CD14-positive monocyte (primary cell): ENCODE data around the gene LHX3. TPM values are rescaled to one million over a fixed set of nuclear protein-coding genes. Genes with fewer than 3 reads are reported as not detected.
A peak's percentile ranks its signal among the peaks of the same experiment; 100 is the strongest.

Experiments
- DNase-seq, 3 donors: peaks; one replicate each; pipeline ENCODE4 v3.0.0-alpha.2; 2011 to 2022
- H2AFZ ChIP-seq: 2 replicates; pipeline ENCODE4 v1.6.0; 2012; ENCODE audit warnings: mild to moderate bottlenecking, low read depth, low read length, inconsistent platforms; ENCODE audit not compliant: insufficient read depth, poor library complexity, severe bottlenecking
- H3K27ac ChIP-seq, 2 donors: 1 replicate in 1 of 2; 2 replicates in 1 of 2; pipeline ENCODE4 v1.5.1; 2012 to 2013; ENCODE audit warnings: low read length in 2 of 2, control low read depth in 1 of 2, inconsistent platforms in 1 of 2, low read depth in 1 of 2, mild to moderate bottlenecking in 1 of 2
- H3K27me3 ChIP-seq, 2 donors: one replicate each; pipeline versions ENCODE4 v1.6.0 to v1.6.1; 2011 to 2013; ENCODE audit warnings: low read length in 2 of 2; ENCODE audit not compliant: control insufficient read depth in 2 of 2, insufficient read depth in 2 of 2
- H3K36me3 ChIP-seq, 2 donors: replicated peaks in 1 of 2; 1 replicate in 1 of 2; 2 replicates in 1 of 2; pipeline versions ENCODE4 v1.5.1 to v1.6.1; 2012 to 2013; ENCODE audit warnings: low read length in 2 of 2, control low read depth in 1 of 2, inconsistent platforms in 1 of 2, mild to moderate bottlenecking in 1 of 2; ENCODE audit not compliant: insufficient read depth in 2 of 2, control insufficient read depth in 1 of 2
- H3K4me1 ChIP-seq, 2 donors: 1 replicate in 1 of 2; 2 replicates in 1 of 2; pipeline versions ENCODE4 v1.5.1 to v1.6.1; 2012 to 2013; ENCODE audit warnings: low read length in 2 of 2, control low read depth in 1 of 2, inconsistent platforms in 1 of 2, mild to moderate bottlenecking in 1 of 2, moderate library complexity in 1 of 2; ENCODE audit not compliant: insufficient read depth in 2 of 2, control insufficient read depth in 1 of 2
- H3K4me2 ChIP-seq: replicated peaks from 2 replicates; pipeline ENCODE3; 2012; ENCODE audit warnings: low read length, moderate library complexity, mild to moderate bottlenecking; ENCODE audit not compliant: poor library complexity, severe bottlenecking; ENCODE audit errors: extremely low read depth
- H3K4me3 ChIP-seq, 3 experiments: fragments of 200-600 bp in 1 of 3; sonication (generic) in 1 of 3; replicated peaks in 1 of 3; 1 replicate in 2 of 3; 2 replicates in 1 of 3; pipeline ENCODE4 v1.5.1; 2011 to 2013; ENCODE audit warnings: low read length in 3 of 3, mild to moderate bottlenecking in 3 of 3, control low read depth in 2 of 3, low read depth in 2 of 3, inconsistent platforms in 1 of 3, moderate library complexity in 1 of 3
- H3K79me2 ChIP-seq: 2 replicates; pipeline ENCODE4 v1.6.0; 2012; ENCODE audit warnings: mild to moderate bottlenecking, control low read depth, inconsistent platforms, low read length, moderate library complexity; ENCODE audit not compliant: insufficient read depth
- H3K9ac ChIP-seq: 2 replicates; pipeline ENCODE4 v1.6.0; 2017; ENCODE audit warnings: low read length, mild to moderate bottlenecking; ENCODE audit not compliant: insufficient read depth, poor library complexity, severe bottlenecking
- H3K9me3 ChIP-seq, 2 donors: replicated peaks in 1 of 2; 1 replicate in 1 of 2; 2 replicates in 1 of 2; pipeline versions ENCODE4 v1.5.1 to v1.6.1; 2012 to 2013; ENCODE audit warnings: low read length in 2 of 2, control low read depth in 1 of 2; ENCODE audit not compliant: control insufficient read depth in 1 of 2, insufficient read depth in 1 of 2
- H4K20me1 ChIP-seq: 2 replicates; pipeline ENCODE4 v1.6.0; 2012; ENCODE audit warnings: mild to moderate bottlenecking, low read length, control low read depth, moderate library complexity; ENCODE audit not compliant: insufficient read depth
- H3K27ac Mint-ChIP-seq, 7 donors: one replicate each; pipeline ENCODE4 v1.8.0; 2020; ENCODE audit warnings: mild to moderate bottlenecking in 7 of 7, mixed read lengths in 7 of 7, moderate library complexity in 6 of 7, inconsistent platforms in 2 of 7
- H3K27me3 Mint-ChIP-seq, 3 donors: one replicate each; pipeline ENCODE4 v1.8.0; 2021 to 2022; ENCODE audit warnings: low read depth in 3 of 3, mild to moderate bottlenecking in 3 of 3, mixed read lengths in 3 of 3, moderate library complexity in 3 of 3, inconsistent platforms in 1 of 3
- H3K36me3 Mint-ChIP-seq, 2 donors: one replicate each; pipeline ENCODE4 v1.8.0; 2020; ENCODE audit warnings: mixed read lengths in 2 of 2, inconsistent platforms in 1 of 2, mild to moderate bottlenecking in 1 of 2
- H3K4me1 Mint-ChIP-seq: one replicate; pipeline ENCODE4 v1.8.0; 2020; ENCODE audit warnings: mild to moderate bottlenecking, mixed read lengths
- H3K4me3 Mint-ChIP-seq, 2 donors: one replicate each; pipeline ENCODE4 v1.8.0; 2020; ENCODE audit warnings: mild to moderate bottlenecking in 2 of 2, mixed read lengths in 2 of 2, moderate library complexity in 1 of 2
- H3K9me3 Mint-ChIP-seq, 7 donors: one replicate each; pipeline ENCODE4 v1.8.0; 2020 to 2022; ENCODE audit warnings: mixed read lengths in 7 of 7, mild to moderate bottlenecking in 6 of 7, moderate library complexity in 6 of 7, inconsistent platforms in 2 of 7
- WGBS: methylation state at CpG from one replicate; pipeline ENCODE4 v1.1.5; 2013; ENCODE audit warnings: missing lambda C conversion rate; ENCODE audit not compliant: insufficient coverage; 5-methylcytosine and 5-hydroxymethylcytosine counted together
- intact Hi-C, 2 donors: fragments of 100-400 bp; cut with micrococcal nuclease; formaldehyde crosslinking; loops; one replicate each; pipeline versions ENCODE4 v1.15.0 to v1.15.1; 2023
- polyA plus RNA-seq, 3 donors: library from polyadenylated mRNA; depleted of rRNA in 1 of 3; unstranded in 2 of 3; stranded (reverse) in 1 of 3; fragments of 300-500 nt in 2 of 3; fragments of >200 nt in 1 of 3; fragmentation: Illumina TruSeq in 2 of 3; gene quantifications; 1 replicate in 2 of 3; 2 replicates in 1 of 3; pipeline ENCODE4 v1.2.3, GENCODE V29; 2012 to 2021
- TF ChIP-seq, protein P1 (sequence below): fragments of 200-600 bp; IDR thresholded peaks from one replicate; pipeline ENCODE4 v1.8.0; 2022; ENCODE audit warnings: antibody characterized with exemption, mild to moderate bottlenecking

The LHX3 gene
- polyA plus RNA-seq, 3 donors: not detected

DNA sequence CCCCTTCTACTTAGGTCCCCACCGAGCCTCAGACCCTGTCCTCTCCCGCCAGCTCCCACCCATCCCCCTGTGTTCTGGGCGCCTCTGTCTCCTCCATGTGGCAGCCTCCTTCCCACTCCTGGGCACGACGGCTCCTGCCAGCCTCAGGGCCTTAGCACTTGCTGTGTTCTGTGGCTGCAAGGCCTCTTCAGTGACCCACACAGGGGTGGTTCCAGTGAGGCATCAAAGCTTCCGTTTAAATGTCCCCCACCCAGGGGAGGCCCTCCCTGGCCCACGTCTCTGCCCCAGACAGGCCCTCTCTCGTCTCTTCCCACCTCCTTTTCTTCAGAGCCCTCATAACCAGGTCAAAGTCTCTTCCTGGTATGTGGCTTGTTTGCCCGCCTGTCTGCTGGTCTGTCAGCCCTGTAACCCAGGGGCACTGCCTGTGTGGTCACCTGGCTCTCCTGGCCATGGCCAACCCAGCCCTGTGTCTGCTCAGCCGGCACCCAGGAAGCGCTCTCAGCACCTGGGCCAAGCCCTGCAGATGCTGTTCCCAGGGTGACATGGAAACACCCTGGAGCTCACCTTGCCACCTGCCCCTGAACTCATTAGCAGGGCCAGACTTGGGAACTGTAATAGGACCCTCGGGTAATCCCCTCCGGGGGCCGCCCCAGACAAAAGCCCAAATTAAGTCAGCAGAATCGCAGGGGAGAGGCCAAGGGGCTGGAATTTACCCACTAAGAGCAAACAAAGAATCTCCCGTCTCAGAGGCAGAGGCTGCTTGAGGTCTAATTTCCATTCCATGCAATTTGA lies 33.7 kb downstream of the LHX3 start:
- Histone ChIP-seq H3K36me3 (no peaks in the 10 kb centered on the region), H4K20me1 (no peaks in the 10 kb centered on the region), H3K27me3 (no peaks in the 10 kb centered on the region), H3K4me2 (no peak overlapping the region), H3K79me2 (no peaks in the 10 kb centered on the region), H2AFZ (no peak overlapping the region), H3K4me3 (no peak overlapping the region), H3K4me1 (no peaks in the 10 kb centered on the region), H3K9me3 (no peaks in the 10 kb centered on the region), H3K27ac (no peak overlapping the region), H3K9ac (no peak overlapping the region)
- no peak for DNase-seq
- Mint-ChIP-seq H3K9me3 (peaks cover 0 to 4% (median 0%) of the 10 kb centered on the region in 7 donors), H3K27me3 (peaks cover 2 to 12% (median 12%) of the 10 kb centered on the region in 3 donors), H3K36me3 (no peaks in the 10 kb centered on the region), H3K4me3 (no peak overlapping the region), H3K4me1 (no peaks in the 10 kb centered on the region), H3K27ac (no peak overlapping the region)
- TF ChIP-seq, protein P1, sequence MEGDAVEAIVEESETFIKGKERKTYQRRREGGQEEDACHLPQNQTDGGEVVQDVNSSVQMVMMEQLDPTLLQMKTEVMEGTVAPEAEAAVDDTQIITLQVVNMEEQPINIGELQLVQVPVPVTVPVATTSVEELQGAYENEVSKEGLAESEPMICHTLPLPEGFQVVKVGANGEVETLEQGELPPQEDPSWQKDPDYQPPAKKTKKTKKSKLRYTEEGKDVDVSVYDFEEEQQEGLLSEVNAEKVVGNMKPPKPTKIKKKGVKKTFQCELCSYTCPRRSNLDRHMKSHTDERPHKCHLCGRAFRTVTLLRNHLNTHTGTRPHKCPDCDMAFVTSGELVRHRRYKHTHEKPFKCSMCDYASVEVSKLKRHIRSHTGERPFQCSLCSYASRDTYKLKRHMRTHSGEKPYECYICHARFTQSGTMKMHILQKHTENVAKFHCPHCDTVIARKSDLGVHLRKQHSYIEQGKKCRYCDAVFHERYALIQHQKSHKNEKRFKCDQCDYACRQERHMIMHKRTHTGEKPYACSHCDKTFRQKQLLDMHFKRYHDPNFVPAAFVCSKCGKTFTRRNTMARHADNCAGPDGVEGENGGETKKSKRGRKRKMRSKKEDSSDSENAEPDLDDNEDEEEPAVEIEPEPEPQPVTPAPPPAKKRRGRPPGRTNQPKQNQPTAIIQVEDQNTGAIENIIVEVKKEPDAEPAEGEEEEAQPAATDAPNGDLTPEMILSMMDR: no peak
- 73% methylated on average over 15 of the region's 16 CpGs for WGBS
- intact Hi-C loops: loop anchor here in 1 of 2 donors (5.0 kb wide), 1 partner anchor 111 kb away; no protein-coding TSS in a partner anchor

DNA sequence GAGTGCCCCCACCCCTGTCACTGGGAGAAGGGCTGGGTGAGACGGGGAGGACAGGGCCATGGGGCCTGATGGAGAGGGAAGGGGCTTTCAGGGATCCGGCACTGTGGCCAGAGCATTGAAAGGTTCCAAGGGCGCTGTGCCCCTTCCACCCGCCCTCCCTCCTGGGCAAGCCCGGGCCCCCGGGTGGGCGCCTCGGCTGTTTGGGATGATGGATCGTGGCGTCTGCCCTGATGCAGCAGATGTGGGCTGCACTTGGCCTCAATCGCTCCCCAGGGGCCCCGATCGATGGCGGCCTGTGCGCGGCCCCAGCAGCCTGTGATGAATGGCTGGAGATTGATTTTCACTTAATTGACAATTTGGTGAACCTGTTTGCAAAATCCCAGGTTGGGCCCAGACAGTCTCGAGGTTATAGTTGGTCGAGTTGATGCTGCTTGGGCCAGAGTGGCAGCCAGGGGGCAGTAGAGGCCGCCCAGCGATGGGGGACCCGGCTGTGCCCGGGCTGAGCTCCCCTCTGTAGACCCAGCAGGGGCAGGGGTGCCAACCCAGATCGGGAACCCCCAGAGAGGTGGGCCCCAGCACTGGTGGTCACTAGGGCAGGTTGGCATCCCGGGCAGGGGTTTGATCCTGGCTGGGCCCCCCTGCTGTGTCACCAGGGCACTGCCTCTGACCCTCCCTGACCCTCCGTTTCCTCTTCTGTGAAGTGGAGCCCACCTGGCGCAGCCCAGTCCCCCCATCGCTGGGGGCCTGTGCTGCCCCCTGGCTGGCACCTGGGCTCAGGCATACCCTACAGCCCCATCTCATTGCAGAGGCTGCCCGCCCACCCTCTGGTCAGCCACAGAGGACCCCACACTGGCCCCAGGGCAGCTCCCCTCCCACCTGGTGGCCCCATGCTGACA lies 34.7 kb downstream of the LHX3 start:
- Histone ChIP-seq H3K27ac (no peak overlapping the region), H2AFZ (no peak overlapping the region), H3K4me1 (no peaks in the 10 kb centered on the region), H3K79me2 (no peaks in the 10 kb centered on the region), H3K4me3 (no peak overlapping the region), H4K20me1 (no peaks in the 10 kb centered on the region), H3K36me3 (no peaks in the 10 kb centered on the region), H3K9ac (no peak overlapping the region), H3K9me3 (no peaks in the 10 kb centered on the region), H3K4me2 (no peak overlapping the region), H3K27me3 (no peaks in the 10 kb centered on the region)
- TF ChIP-seq, protein P1: peak; percentile 75
- 54% methylated on average over 26 of the region's 28 CpGs for WGBS
- Mint-ChIP-seq H3K9me3 (peaks cover 0 to 4% (median 0%) of the 10 kb centered on the region in 7 donors), H3K4me3 (no peak overlapping the region), H3K4me1 (no peaks in the 10 kb centered on the region), H3K27ac (no peak overlapping the region), H3K36me3 (no peaks in the 10 kb centered on the region), H3K27me3 (peaks cover 3 to 14% (median 10%) of the 10 kb centered on the region in 3 donors)
- DNase-seq: peak in 2 of 3 donors; percentile 2 to 17
- intact Hi-C loops: loop anchor here in 1 of 2 donors (5.0 kb wide), 1 partner anchor 112 kb away; no protein-coding TSS in a partner anchor
